IPS-15b (cell line): ENCODE data around the gene WWP2.
"Not testable (repeated sequence)": the region's sequence is repeated elsewhere in the genome, so short reads cannot be mapped to it uniquely, and the experiment has no call there.

Experiments
- H3K27me3 ChIP-seq: one replicate; pipeline ENCODE4 v1.6.1; 2013; ENCODE audit warnings: low read length; ENCODE audit not compliant: control insufficient read depth, insufficient read depth
- H3K36me3 ChIP-seq: one replicate; pipeline ENCODE4 v1.6.1; 2013; ENCODE audit warnings: low read length; ENCODE audit not compliant: control insufficient read depth, insufficient read depth
- H3K4me1 ChIP-seq: one replicate; pipeline ENCODE4 v1.6.1; 2013; ENCODE audit warnings: mild to moderate bottlenecking, low read length; ENCODE audit not compliant: control insufficient read depth, insufficient read depth
- H3K4me3 ChIP-seq: one replicate; pipeline ENCODE4 v1.5.1; 2013; ENCODE audit warnings: low read depth, low read length
- H3K9ac ChIP-seq: one replicate; pipeline ENCODE4 v1.6.1; 2013; ENCODE audit warnings: low read depth, mild to moderate bottlenecking, low read length
- H3K9me3 ChIP-seq: one replicate; pipeline ENCODE4 v1.6.1; 2013; ENCODE audit warnings: mild to moderate bottlenecking, low read length; ENCODE audit not compliant: control insufficient read depth, insufficient read depth

WWP2 gene

DNA sequence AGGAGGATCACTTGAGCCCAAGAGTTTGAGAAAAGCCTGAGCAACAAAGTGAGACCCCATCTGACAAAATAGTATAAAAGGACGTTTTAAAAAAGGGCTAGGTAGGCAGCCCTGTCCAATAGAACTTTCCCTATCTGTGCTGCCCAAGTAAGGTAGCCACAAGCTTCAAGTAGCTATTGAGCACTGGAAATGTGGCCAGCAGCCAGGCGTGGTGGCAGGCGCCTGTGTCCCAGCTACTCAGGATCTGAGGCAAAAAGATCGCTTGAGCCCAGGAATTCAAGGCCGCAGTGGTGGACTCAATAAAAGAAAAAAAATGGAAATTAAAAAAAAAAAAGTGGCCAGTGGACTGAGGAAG lies 34.2 kb upstream of the WWP2 start:
- Histone ChIP-seq H3K4me1 (no peaks in the 10 kb centered on the region), H3K4me3 (peak overlapping the region; percentile 90), H3K9me3 (no peaks in the 10 kb centered on the region), H3K9ac (peak overlapping the region; percentile 80), H3K36me3 (no peaks in the 10 kb centered on the region), H3K27me3 (no peaks in the 10 kb centered on the region)

- H3K4me1 ChIP-seq, H3K9ac ChIP-seq, H3K9me3 ChIP-seq, H3K27me3 ChIP-seq, H3K4me3 ChIP-seq, H3K36me3 ChIP-seq: not testable (repeated sequence)
These were observed 33.1 kb upstream of the WWP2 start for GRCh38 chr16:69729030-69729429.

DNA sequence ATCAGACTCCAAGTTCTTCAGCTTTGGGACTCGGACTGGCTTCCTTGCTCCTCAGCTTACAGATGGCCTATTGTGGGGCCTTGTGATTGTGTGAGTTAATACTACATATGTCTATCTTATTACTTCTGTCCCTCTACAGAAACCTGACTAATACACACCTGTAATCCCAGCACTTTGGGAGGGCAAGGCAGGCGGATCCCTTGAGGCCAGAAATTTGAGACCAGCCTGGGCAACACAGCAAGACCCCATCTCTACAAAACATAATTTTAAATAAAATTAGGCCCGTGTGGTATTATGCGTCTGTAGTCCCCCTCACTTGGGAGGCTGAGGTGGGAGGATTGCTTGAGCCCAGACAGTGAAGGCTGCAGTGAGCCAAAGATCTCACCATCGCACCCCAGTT lies 30.9 kb upstream of the WWP2 start:
- not testable (repeated sequence) for H3K9ac ChIP-seq, H3K36me3 ChIP-seq, H3K4me3 ChIP-seq, H3K9me3 ChIP-seq, H3K4me1 ChIP-seq, H3K27me3 ChIP-seq

DNA sequence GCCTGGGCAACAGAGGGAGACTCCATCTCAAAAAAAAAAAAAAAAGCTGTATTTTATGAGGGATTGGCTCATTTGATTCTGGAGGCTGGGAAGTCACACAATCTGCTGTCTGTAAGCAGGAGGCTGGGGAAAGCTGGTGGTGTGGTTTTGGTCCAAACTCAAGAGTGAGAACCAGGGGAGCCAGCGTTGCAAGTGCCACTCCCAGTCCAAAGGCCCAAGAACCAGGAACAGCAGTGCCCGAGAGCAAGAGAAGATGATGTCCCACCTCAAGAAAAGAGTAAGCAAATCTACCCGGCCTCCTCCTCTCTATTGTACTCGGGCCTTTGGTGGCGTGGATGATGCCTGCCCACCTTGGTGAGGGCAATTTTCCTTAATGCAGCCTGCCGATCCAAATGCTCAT lies 30.0 kb upstream of the WWP2 start:
- H3K9ac ChIP-seq = no peak overlapping the region
- no peaks in the 10 kb centered on the region for H3K27me3 ChIP-seq
- no peaks in the 10 kb centered on the region for H3K9me3 ChIP-seq
- H3K4me3 ChIP-seq = no peak overlapping the region
- H3K4me1 ChIP-seq = no peaks in the 10 kb centered on the region
- H3K36me3 ChIP-seq = no peaks in the 10 kb centered on the region

DNA sequence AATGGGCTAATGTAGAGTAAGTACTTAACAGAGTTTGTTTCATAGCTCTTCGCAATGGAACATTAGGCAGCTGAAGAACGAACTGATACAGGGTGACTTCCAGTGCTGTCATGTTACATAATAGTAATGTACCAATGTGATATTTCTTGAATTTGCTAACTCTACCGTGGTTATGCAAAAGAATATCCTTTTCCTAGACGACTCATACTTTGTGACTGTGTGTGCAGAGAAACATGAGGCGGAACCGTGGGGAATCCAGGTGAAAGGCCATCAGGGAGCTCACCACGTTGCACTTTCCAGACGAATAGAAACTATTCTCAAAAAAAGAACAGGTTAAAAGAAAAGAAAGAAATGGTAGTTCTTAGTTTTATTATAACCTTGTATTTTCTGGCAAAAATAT lies 20.6 kb upstream of the WWP2 start:
- peaks cover 56% of the 10 kb centered on the region for H3K36me3 ChIP-seq
- H3K4me1 ChIP-seq = no peaks in the 10 kb centered on the region
- no peak overlapping the region for H3K4me3 ChIP-seq
- no peak overlapping the region for H3K9ac ChIP-seq
- no peaks in the 10 kb centered on the region for H3K27me3 ChIP-seq
- H3K9me3 ChIP-seq = no peaks in the 10 kb centered on the region

- H3K4me3 ChIP-seq = no peak overlapping the region
- no peaks in the 10 kb centered on the region for H3K4me1 ChIP-seq
These were observed 19.9 kb upstream of the WWP2 start for GRCh38 chr16:69741951-69742904.

DNA sequence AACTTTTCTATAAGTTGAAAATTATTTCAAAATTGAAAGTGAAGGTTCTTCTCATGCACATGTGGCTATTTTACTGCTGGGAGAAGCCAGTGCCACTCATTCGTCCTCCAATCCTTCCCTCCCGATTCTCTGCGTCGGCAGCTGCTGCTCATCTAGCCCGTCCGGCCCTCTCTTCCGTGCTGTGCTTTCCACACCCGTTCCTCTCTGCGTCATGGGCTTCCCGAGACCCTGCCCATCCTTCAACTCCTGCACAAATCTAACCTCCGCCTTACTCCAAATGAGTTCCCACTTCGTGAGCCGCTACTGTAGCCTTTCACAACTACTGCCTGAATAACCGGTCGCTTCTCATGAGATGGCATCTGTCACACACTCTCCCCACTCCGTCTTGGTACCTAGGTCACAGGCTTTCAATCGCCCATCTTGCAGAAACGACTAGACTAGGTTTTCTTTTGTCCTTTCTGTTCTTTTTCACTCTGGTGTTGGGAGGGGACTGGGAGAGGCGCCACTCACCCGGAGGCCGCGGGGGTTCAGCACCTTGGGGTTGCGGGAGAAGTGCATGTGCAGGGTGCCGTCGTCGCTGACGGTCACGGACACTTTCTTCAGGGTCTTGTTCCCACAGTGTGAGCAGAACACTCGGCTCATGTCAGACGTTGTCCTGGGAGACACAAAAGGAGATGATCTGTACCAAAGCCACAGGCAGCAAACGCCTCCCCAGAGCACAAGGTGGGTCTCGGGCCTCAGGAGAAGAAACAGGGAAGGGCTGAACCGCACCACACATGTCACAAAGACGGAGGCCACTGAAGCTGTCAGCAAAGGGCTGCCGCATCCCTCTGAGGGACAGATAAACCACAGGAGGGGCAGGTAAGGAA lies 17.5 kb upstream of the WWP2 start:
- Histone ChIP-seq H3K27me3 (no peaks in the 10 kb centered on the region), H3K9ac (no peak overlapping the region), H3K4me3 (no peak overlapping the region), H3K4me1 (no peaks in the 10 kb centered on the region), H3K36me3 (peaks cover 80% of the 10 kb centered on the region), H3K9me3 (no peaks in the 10 kb centered on the region)

More at GRCh38 chr16:69741951-69742904, 19.9 kb upstream of the WWP2 start:
- no peak overlapping the region for H3K9ac ChIP-seq
- H3K27me3 ChIP-seq = no peaks in the 10 kb centered on the region
- peaks cover 62% of the 10 kb centered on the region for H3K36me3 ChIP-seq
- no peaks in the 10 kb centered on the region for H3K9me3 ChIP-seq

- Histone ChIP-seq H3K9me3 (no peaks in the 10 kb centered on the region), H3K27me3 (no peaks in the 10 kb centered on the region), H3K4me1 (no peaks in the 10 kb centered on the region), H3K36me3 (peaks cover 74% of the 10 kb centered on the region), H3K9ac (no peak overlapping the region), H3K4me3 (no peak overlapping the region)
These were observed 16.9 kb upstream of the WWP2 start for GRCh38 chr16:69745232-69745612.

DNA sequence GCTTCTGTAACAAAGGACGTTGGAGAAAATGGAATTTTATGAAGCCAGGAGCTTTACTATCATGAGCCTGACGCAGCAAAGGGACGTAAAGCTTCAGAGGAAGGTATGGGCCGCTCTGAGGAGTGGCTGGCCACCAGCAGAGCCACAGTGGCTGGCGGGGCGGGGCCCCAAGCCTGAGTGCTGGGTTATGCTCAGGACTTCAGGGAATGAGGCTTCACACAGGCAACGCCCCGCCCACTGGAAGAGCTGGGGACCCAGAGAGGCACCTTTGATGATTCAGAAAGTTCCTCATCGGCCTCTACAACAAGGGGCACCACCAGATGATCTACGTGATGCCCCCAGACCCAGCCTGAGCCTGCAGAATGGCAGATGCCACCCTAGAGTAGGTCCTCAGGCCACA lies 16.2 kb upstream of the WWP2 start:
- Histone ChIP-seq H3K4me1 (no peaks in the 10 kb centered on the region), H3K9ac (no peak overlapping the region), H3K27me3 (no peaks in the 10 kb centered on the region), H3K36me3 (peaks cover 74% of the 10 kb centered on the region), H3K4me3 (no peak overlapping the region), H3K9me3 (no peaks in the 10 kb centered on the region)

DNA sequence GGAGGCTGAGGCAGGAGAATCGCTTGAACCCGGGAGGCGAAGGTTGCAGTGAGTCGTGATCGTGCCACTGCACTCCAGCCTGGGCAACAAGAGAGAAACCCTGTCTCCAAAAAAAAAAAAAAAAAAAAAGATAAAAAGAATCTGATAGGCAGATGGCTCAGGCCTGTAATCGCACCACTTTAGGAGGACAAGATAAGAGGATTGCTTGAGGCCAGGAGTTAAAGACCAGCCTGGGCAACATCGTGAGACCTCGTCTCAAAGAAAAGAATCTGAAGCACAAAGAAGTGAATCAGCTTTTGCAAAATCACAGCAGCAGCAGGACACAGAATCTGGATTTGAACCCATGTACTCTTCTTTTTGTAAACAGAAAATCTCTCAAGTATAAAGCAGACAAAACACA lies 15.0 kb upstream of the WWP2 start:
- H3K4me3 ChIP-seq = no peak overlapping the region
- H3K4me1 ChIP-seq = no peaks in the 10 kb centered on the region
- H3K27me3 ChIP-seq = no peaks in the 10 kb centered on the region
- peaks cover 64% of the 10 kb centered on the region for H3K36me3 ChIP-seq
- H3K9me3 ChIP-seq = no peaks in the 10 kb centered on the region
- H3K9ac ChIP-seq = no peak overlapping the region

- H3K36me3 ChIP-seq = peaks cover 57% of the 10 kb centered on the region
- no peak overlapping the region for H3K4me3 ChIP-seq
- H3K9me3 ChIP-seq = no peaks in the 10 kb centered on the region
- no peaks in the 10 kb centered on the region for H3K27me3 ChIP-seq
- no peak overlapping the region for H3K9ac ChIP-seq
- H3K4me1 ChIP-seq = peaks cover 5% of the 10 kb centered on the region
These were observed 13.3 kb upstream of the WWP2 start for GRCh38 chr16:69748694-69749345.
